H9 (cell line): ENCODE results near the gene ABCA6. TPM values are rescaled to one million over a fixed set of nuclear protein-coding genes. Genes with fewer than 3 reads are reported as not detected.

ENCODE experiments used
- DNase-seq: peaks from one replicate; pipeline ENCODE4 v3.0.0-alpha.2; 2017
- H2AFZ ChIP-seq: one replicate; pipeline ENCODE4 v1.6.1; 2013; ENCODE audit warnings: mild to moderate bottlenecking, low read length, control low read depth, moderate library complexity
- H2AK5ac ChIP-seq: 2 replicates; pipeline ENCODE4 v1.6.1; 2013; ENCODE audit warnings: low read length, control low read depth, mixed read lengths; ENCODE audit not compliant: insufficient read length
- H2BK120ac ChIP-seq: one replicate; pipeline ENCODE4 v1.6.1; 2013; ENCODE audit warnings: low read depth, mild to moderate bottlenecking, low read length, control low read depth, inconsistent platforms; ENCODE audit not compliant: poor library complexity, severe bottlenecking
- H2BK12ac ChIP-seq: 2 replicates; pipeline ENCODE4 v1.6.1; 2013; ENCODE audit warnings: low read length, control low read depth, mixed read lengths, low read depth; ENCODE audit not compliant: insufficient read length
- H2BK15ac ChIP-seq: 2 replicates; pipeline ENCODE4 v1.6.1; 2013; ENCODE audit warnings: low read depth, low read length, control low read depth
- H2BK20ac ChIP-seq: one replicate; pipeline ENCODE4 v1.6.1; 2013; ENCODE audit warnings: low read depth, mild to moderate bottlenecking, low read length, control low read depth, inconsistent platforms; ENCODE audit not compliant: poor library complexity, severe bottlenecking
- H2BK5ac ChIP-seq: 2 replicates; pipeline ENCODE4 v1.6.1; 2013; ENCODE audit warnings: low read length, control low read depth, mixed read lengths; ENCODE audit not compliant: insufficient read length
- H3K14ac ChIP-seq: 2 replicates; pipeline ENCODE4 v1.6.1; 2013; ENCODE audit warnings: low read length, control low read depth; ENCODE audit not compliant: insufficient read depth
- H3K18ac ChIP-seq: 2 replicates; pipeline ENCODE4 v1.6.1; 2013; ENCODE audit warnings: low read depth, mild to moderate bottlenecking, mixed read lengths, low read length, control low read depth; ENCODE audit not compliant: insufficient read length
- H3K23ac ChIP-seq: 2 replicates; pipeline ENCODE4 v1.6.1; 2013; ENCODE audit warnings: low read length, control low read depth, mixed read lengths, low read depth; ENCODE audit not compliant: insufficient read length
- H3K23me2 ChIP-seq: 2 replicates; pipeline ENCODE4 v1.6.1; 2013; ENCODE audit warnings: low read depth, mild to moderate bottlenecking, mixed read lengths, low read length, control low read depth; ENCODE audit not compliant: insufficient read length, poor library complexity, severe bottlenecking
- H3K27ac ChIP-seq: 2 replicates; pipeline ENCODE4 v1.5.1; 2013; ENCODE audit warnings: low read length, control low read depth, mixed read lengths, low read depth; ENCODE audit not compliant: insufficient read length
- H3K27me3 ChIP-seq: 2 replicates; pipeline ENCODE4 v1.6.1; 2013; ENCODE audit warnings: low read length, control low read depth, inconsistent platforms; ENCODE audit not compliant: insufficient read depth
- H3K4ac ChIP-seq: 2 replicates; pipeline ENCODE4 v1.6.1; 2013; ENCODE audit warnings: low read depth, mild to moderate bottlenecking, control low read depth, inconsistent platforms, low read length, moderate library complexity
- H3K4me1 ChIP-seq: 2 replicates; pipeline ENCODE4 v1.6.1; 2013; ENCODE audit warnings: low read length, control low read depth, inconsistent platforms; ENCODE audit not compliant: insufficient read depth
- H3K4me2 ChIP-seq: 2 replicates; pipeline ENCODE4 v1.6.1; 2013; ENCODE audit warnings: low read length, control low read depth, mixed read lengths; ENCODE audit not compliant: insufficient read length, insufficient read depth
- H3K56ac ChIP-seq: 2 replicates; pipeline ENCODE4 v1.6.1; 2013; ENCODE audit warnings: low read depth, mild to moderate bottlenecking, mixed read lengths, low read length, control low read depth; ENCODE audit not compliant: insufficient read length
- H3K79me1 ChIP-seq: 2 replicates; pipeline ENCODE4 v1.6.1; 2013; ENCODE audit warnings: low read depth, mild to moderate bottlenecking, moderate library complexity, low read length, control low read depth, inconsistent platforms; ENCODE audit not compliant: insufficient read depth, poor library complexity, severe bottlenecking
- H3K79me2 ChIP-seq: 2 replicates; pipeline ENCODE4 v1.6.1; 2013; ENCODE audit warnings: low read length, control low read depth, inconsistent platforms; ENCODE audit not compliant: insufficient read depth
- H3K9ac ChIP-seq: 2 replicates; pipeline ENCODE4 v1.6.1; 2013; ENCODE audit warnings: low read length, control low read depth, mixed read lengths; ENCODE audit not compliant: insufficient read length; ENCODE audit errors: extremely low read depth
- H3K9me3 ChIP-seq: one replicate; pipeline ENCODE4 v1.6.1; 2013; ENCODE audit warnings: low read depth, low read length, inconsistent platforms; ENCODE audit not compliant: control insufficient read depth
- H3T11ph ChIP-seq: one replicate; pipeline ENCODE4 v1.6.1; 2013; ENCODE audit warnings: mild to moderate bottlenecking, low read length, control low read depth, inconsistent platforms
- H4K20me1 ChIP-seq: one replicate; pipeline ENCODE4 v1.6.1; 2013; ENCODE audit not compliant: control insufficient read depth, insufficient read length, insufficient read depth
- H4K5ac ChIP-seq: 2 replicates; pipeline ENCODE4 v1.6.1; 2013; ENCODE audit warnings: low read depth, mild to moderate bottlenecking, mixed read lengths, low read length, control low read depth; ENCODE audit not compliant: insufficient read length
- H4K8ac ChIP-seq: replicated peaks from 2 replicates; pipeline ENCODE4 v1.6.1; 2013; ENCODE audit warnings: low read length, control low read depth, mixed read lengths, low read depth; ENCODE audit not compliant: insufficient read length
- H4K91ac ChIP-seq: 2 replicates; pipeline ENCODE4 v1.6.1; 2013; ENCODE audit warnings: low read depth, mild to moderate bottlenecking, moderate library complexity, mixed read lengths, low read length, control low read depth; ENCODE audit not compliant: insufficient read length
- H3K27ac Mint-ChIP-seq, 3 experiments: 2 replicates in 2 of 3; 3 replicates in 1 of 3; pipeline ENCODE4 v1.8.0; 2020 to 2021; ENCODE audit warnings: mixed read lengths in 3 of 3, mild to moderate bottlenecking in 1 of 3, moderate library complexity in 1 of 3
- H3K27me3 Mint-ChIP-seq: 2 replicates; pipeline ENCODE4 v1.8.0; 2021; ENCODE audit warnings: low read depth, mild to moderate bottlenecking, moderate library complexity, mixed read lengths
- H3K36me3 Mint-ChIP-seq, 3 experiments: 2 replicates in 2 of 3; 3 replicates in 1 of 3; pipeline ENCODE4 v1.8.0; 2020 to 2021; ENCODE audit warnings: low read depth in 3 of 3, mixed read lengths in 3 of 3; ENCODE audit not compliant: insufficient read depth in 1 of 3
- H3K4me1 Mint-ChIP-seq, 2 experiments: 2 replicates each; pipeline ENCODE4 v1.8.0; 2020; ENCODE audit warnings: mixed read lengths in 2 of 2
- H3K4me3 Mint-ChIP-seq, 2 experiments: 2 replicates in 1 of 2; 3 replicates in 1 of 2; pipeline ENCODE4 v1.8.0; 2020 to 2021; ENCODE audit warnings: mild to moderate bottlenecking in 2 of 2, mixed read lengths in 2 of 2, moderate library complexity in 1 of 2
- H3K9me3 Mint-ChIP-seq, 2 experiments: 2 replicates in 1 of 2; 3 replicates in 1 of 2; pipeline ENCODE4 v1.8.0; 2020; ENCODE audit warnings: mild to moderate bottlenecking in 2 of 2, mixed read lengths in 2 of 2, moderate library complexity in 1 of 2
- WGBS: extraction: QIAGEN DNeasy Blood & Tissue Kit; methylation state at CpG from one replicate; pipeline ENCODE4 v1.1.7; 2013; ENCODE audit warnings: missing lambda C conversion rate, low lambda C conversion rate, mixed read lengths; ENCODE audit not compliant: insufficient read length; ENCODE audit errors: extremely low coverage; 5-methylcytosine and 5-hydroxymethylcytosine counted together
- total RNA-seq: library from RNA; stranded (reverse); gene quantifications from 2 replicates; pipeline ENCODE4 v1.2.1, GENCODE V29; 2021
- TF ChIP-seq, protein P1 (sequence below): fragments of 200-600 bp; sonication (generic); conservative IDR thresholded peaks from 3 replicates; pipeline ENCODE4 v1.8.0; 2021; ENCODE audit warnings: antibody characterized with exemption, mild to moderate bottlenecking

Gene ABCA6
- total RNA-seq, 1 experiment from 2014 or later, result not detected

DNA sequence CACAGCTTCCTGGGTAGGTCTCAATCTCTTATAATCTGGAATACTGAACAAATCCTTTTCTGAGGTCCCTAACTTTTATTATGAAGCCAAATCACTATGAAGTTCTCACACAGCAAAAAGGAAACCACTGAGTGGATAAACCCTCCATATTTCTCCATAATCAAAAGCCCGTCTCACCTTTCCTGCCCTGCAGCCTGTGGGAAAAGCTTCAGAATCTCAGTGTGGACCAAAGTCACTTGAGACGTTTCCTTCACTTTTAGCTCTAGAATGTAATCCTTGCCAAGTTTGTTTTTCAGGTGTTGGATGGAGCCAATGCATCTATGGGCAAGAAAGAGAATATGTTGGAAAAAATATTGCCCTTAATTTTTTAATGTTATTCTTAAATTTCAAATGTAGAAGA is 59.0 kb downstream of the ABCA6 start:
- H4K20me1 ChIP-seq, result no peaks in the 10 kb centered on the region
- H3K27ac ChIP-seq, result no peak overlapping the region
- H3K36me3 Mint-ChIP-seq, result peaks cover 0 to 10% (median 2%) of the 10 kb centered on the region in 3 experiments; a peak in 3 of 7 replicates
- peaks cover 2% of the 10 kb centered on the region for H3K27me3 Mint-ChIP-seq
- H2BK20ac ChIP-seq, result no peak overlapping the region
- H3K23me2 ChIP-seq, result no peaks in the 10 kb centered on the region
- H4K8ac ChIP-seq, result no peak overlapping the region
- H2BK12ac ChIP-seq, result no peak overlapping the region
- no peaks in the 10 kb centered on the region for H3K79me1 ChIP-seq
- no peak overlapping the region for H3K56ac ChIP-seq
- TF ChIP-seq, protein P1, sequence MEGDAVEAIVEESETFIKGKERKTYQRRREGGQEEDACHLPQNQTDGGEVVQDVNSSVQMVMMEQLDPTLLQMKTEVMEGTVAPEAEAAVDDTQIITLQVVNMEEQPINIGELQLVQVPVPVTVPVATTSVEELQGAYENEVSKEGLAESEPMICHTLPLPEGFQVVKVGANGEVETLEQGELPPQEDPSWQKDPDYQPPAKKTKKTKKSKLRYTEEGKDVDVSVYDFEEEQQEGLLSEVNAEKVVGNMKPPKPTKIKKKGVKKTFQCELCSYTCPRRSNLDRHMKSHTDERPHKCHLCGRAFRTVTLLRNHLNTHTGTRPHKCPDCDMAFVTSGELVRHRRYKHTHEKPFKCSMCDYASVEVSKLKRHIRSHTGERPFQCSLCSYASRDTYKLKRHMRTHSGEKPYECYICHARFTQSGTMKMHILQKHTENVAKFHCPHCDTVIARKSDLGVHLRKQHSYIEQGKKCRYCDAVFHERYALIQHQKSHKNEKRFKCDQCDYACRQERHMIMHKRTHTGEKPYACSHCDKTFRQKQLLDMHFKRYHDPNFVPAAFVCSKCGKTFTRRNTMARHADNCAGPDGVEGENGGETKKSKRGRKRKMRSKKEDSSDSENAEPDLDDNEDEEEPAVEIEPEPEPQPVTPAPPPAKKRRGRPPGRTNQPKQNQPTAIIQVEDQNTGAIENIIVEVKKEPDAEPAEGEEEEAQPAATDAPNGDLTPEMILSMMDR, result no peak
- H4K5ac ChIP-seq, result no peak overlapping the region
- H2BK5ac ChIP-seq, result no peak overlapping the region
- no peak overlapping the region for H2AK5ac ChIP-seq
- no peak overlapping the region for H3T11ph ChIP-seq
- no peak overlapping the region for H3K27ac Mint-ChIP-seq
- H3K4me3 Mint-ChIP-seq, result no peak overlapping the region
- no peak overlapping the region for H3K9ac ChIP-seq
- no peaks in the 10 kb centered on the region for H3K9me3 ChIP-seq
- H3K4me1 Mint-ChIP-seq, result 0 out of 4 replicates have a peak, but pooled peaks cover 0 to 2% of the 10 kb centered on the region in 2 experiments
- H3K27me3 ChIP-seq, result no peaks in the 10 kb centered on the region
- H3K23ac ChIP-seq, result no peak overlapping the region
- H3K4me1 ChIP-seq, result no peaks in the 10 kb centered on the region
- no peak overlapping the region for H2AFZ ChIP-seq
- H3K4ac ChIP-seq, result no peak overlapping the region
- H3K79me2 ChIP-seq, result no peaks in the 10 kb centered on the region
- no peak overlapping the region for H4K91ac ChIP-seq
- H2BK15ac ChIP-seq, result no peak overlapping the region
- H3K4me2 ChIP-seq, result no peak overlapping the region
- no CpG with 5 or more reads among the region's 2 CpGs for WGBS
- H2BK120ac ChIP-seq, result no peak overlapping the region
- H3K9me3 Mint-ChIP-seq, result peaks cover 0 to 10% of the 10 kb centered on the region in 2 experiments; a peak in 4 of 5 replicates
- no peak for DNase-seq
- no peak overlapping the region for H3K18ac ChIP-seq
- no peak overlapping the region for H3K14ac ChIP-seq
